ENCODE data around the gene TMEM132C.

TMEM132C gene

DNA sequence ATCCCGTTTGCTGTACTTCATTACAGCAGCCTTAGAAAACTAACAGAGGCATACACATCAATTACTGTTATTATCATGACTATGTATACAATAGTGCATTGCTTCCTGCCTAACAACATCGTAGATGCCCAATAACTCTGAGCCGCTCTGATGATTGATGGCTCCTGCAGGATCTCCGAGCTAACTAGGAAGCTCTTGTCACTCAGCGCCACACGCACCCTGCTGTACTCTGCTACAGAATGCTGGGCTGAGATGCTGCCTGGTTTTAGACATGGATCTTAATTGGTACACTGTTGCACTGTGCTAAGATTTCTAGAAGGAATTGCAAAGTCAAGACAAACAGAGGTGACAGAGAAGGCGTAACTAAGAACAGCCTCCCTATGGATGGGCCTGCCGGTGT lies 387.5 kb downstream of the TMEM132C start:
- no peak overlapping the region for H3K4me3 ChIP-seq (ENCODE audit: low read length)
- no peak overlapping the region for H3K27ac ChIP-seq (ENCODE audit: low read depth, low read length)
- no peaks in the 10 kb centered on the region for H3K36me3 ChIP-seq (ENCODE audit: control insufficient read depth, low read length)
- H3K79me2 ChIP-seq (ENCODE audit: control insufficient read depth, low read length), result no peaks in the 10 kb centered on the region
- H3K4me2 ChIP-seq (ENCODE audit: low read length), result no peak overlapping the region
- H3F3A ChIP-seq (ENCODE audit: control insufficient read depth, insufficient read depth), result no peaks in the 10 kb centered on the region
- H4K20me1 ChIP-seq (ENCODE audit: control insufficient read depth, insufficient read depth, low read depth, low read length), result no peaks in the 10 kb centered on the region
- H3K27me3 ChIP-seq (ENCODE audit: control insufficient read depth, low read length), result no peaks in the 10 kb centered on the region
- H3K4me1 ChIP-seq (ENCODE audit: control insufficient read depth, low read length), result peaks cover 6% of the 10 kb centered on the region
- H3K9me2 ChIP-seq (replicated peaks; ENCODE audit: control insufficient read depth, low read length), result no peaks in the 10 kb centered on the region
- no peaks in the 10 kb centered on the region; the same call in 1 of the 2 replicates for H3K9me3 ChIP-seq (ENCODE audit: control insufficient read depth, insufficient read depth, low read length)
- TF ChIP-seq, protein P1, sequence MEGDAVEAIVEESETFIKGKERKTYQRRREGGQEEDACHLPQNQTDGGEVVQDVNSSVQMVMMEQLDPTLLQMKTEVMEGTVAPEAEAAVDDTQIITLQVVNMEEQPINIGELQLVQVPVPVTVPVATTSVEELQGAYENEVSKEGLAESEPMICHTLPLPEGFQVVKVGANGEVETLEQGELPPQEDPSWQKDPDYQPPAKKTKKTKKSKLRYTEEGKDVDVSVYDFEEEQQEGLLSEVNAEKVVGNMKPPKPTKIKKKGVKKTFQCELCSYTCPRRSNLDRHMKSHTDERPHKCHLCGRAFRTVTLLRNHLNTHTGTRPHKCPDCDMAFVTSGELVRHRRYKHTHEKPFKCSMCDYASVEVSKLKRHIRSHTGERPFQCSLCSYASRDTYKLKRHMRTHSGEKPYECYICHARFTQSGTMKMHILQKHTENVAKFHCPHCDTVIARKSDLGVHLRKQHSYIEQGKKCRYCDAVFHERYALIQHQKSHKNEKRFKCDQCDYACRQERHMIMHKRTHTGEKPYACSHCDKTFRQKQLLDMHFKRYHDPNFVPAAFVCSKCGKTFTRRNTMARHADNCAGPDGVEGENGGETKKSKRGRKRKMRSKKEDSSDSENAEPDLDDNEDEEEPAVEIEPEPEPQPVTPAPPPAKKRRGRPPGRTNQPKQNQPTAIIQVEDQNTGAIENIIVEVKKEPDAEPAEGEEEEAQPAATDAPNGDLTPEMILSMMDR (IDR thresholded peaks at IDR 0.05; ENCODE audit: low read depth, low read length, poor library complexity, severe bottlenecking), result no peak
- TF ChIP-seq EZH2phosphoT487 (IDR thresholded peaks at IDR 0.05; ENCODE audit: borderline replicate concordance, low read length), result no peak

DNA sequence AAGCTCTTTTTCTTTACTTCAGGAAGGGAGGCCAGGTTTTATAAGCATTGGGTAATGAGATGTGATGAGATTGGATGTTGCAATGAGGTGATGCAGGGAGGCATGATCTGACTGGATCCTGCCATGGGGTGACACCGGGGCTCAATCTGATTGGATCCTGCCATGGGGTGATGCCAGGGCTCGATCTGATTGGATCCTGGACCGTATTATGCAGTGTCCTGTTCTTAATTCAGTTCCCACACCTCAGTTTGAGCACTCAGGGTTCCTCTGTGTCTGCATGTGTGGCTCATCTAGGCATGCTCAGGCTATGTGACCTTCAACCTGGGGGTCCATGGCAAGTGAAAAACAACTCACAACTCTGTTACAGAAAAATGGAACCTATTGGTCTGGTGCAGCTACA lies 390.4 kb downstream of the TMEM132C start:
- no peak overlapping the region for H3K27ac ChIP-seq (ENCODE audit: low read depth, low read length)
- no peaks in the 10 kb centered on the region for H3K27me3 ChIP-seq (ENCODE audit: control insufficient read depth, low read length)
- H3F3A ChIP-seq (ENCODE audit: control insufficient read depth, insufficient read depth), result no peaks in the 10 kb centered on the region
- no peaks in the 10 kb centered on the region for H3K36me3 ChIP-seq (ENCODE audit: control insufficient read depth, low read length)
- H3K4me2 ChIP-seq (ENCODE audit: low read length), result no peak overlapping the region
- H3K9me2 ChIP-seq (replicated peaks; ENCODE audit: control insufficient read depth, low read length), result no peaks in the 10 kb centered on the region
- no peak overlapping the region for H3K4me3 ChIP-seq (ENCODE audit: low read length)
- H3K4me1 ChIP-seq (ENCODE audit: control insufficient read depth, low read length), result peaks cover 6% of the 10 kb centered on the region
- no peaks in the 10 kb centered on the region for H4K20me1 ChIP-seq (ENCODE audit: control insufficient read depth, insufficient read depth, low read depth, low read length)
- no peaks in the 10 kb centered on the region; the same call in 1 of the 2 replicates for H3K9me3 ChIP-seq (ENCODE audit: control insufficient read depth, insufficient read depth, low read length)
- TF ChIP-seq, protein P1 (IDR thresholded peaks at IDR 0.05; ENCODE audit: low read depth, low read length, poor library complexity, severe bottlenecking), result no peak
- TF ChIP-seq EZH2phosphoT487 (IDR thresholded peaks at IDR 0.05; ENCODE audit: borderline replicate concordance, low read length), result no peak
- no peaks in the 10 kb centered on the region for H3K79me2 ChIP-seq (ENCODE audit: control insufficient read depth, low read length)

DNA sequence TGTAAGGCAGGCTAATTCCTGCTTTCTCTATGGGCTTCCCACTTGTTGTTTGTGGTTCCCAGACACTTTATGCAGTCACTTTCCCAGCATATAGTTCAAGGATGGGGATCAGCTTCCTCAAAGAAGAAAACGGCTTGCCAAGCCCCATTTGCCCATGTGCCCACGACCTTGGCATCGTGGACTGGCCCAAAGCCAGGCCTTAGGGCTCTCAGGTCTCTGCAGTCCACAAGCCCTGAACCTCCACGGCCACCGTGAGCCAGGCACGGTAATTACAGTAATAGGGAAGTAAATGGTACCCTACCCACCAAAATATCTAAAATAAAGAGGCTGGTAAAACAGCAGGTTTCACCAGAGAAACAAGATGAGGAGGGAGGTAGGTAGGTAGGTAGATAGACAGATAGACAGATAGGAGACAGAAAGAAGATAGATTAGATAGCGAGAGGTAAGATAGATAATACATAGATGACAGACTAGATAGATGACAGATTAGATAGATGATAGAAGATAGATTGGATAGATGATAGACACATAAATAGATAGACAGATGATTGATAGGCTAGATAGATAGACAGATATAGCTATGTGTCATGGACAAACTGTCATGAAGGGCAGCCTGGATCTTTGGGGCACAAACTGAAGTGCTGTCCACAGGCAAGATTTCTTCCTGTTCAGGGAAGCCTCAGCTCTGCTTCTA lies 393.7 kb downstream of the TMEM132C start:
- Histone ChIP-seq H3K9me3 (ENCODE audit: control insufficient read depth, insufficient read depth, low read length) (no peaks in the 10 kb centered on the region; the same call in 1 of the 2 replicates), H3K27me3 (ENCODE audit: control insufficient read depth, low read length) (no peaks in the 10 kb centered on the region), H3F3A (ENCODE audit: control insufficient read depth, insufficient read depth) (no peaks in the 10 kb centered on the region), H3K9me2 (replicated peaks; ENCODE audit: control insufficient read depth, low read length) (no peaks in the 10 kb centered on the region), H3K36me3 (ENCODE audit: control insufficient read depth, low read length) (no peaks in the 10 kb centered on the region), H3K4me1 (ENCODE audit: control insufficient read depth, low read length) (peaks cover 6% of the 10 kb centered on the region), H3K79me2 (ENCODE audit: control insufficient read depth, low read length) (no peaks in the 10 kb centered on the region), H3K4me3 (ENCODE audit: low read length) (no peak overlapping the region), H3K4me2 (ENCODE audit: low read length) (no peak overlapping the region), H3K27ac (ENCODE audit: low read depth, low read length) (no peak overlapping the region), H4K20me1 (ENCODE audit: control insufficient read depth, insufficient read depth, low read depth, low read length) (no peaks in the 10 kb centered on the region)
- no peak for TF ChIP-seq EZH2phosphoT487 (IDR thresholded peaks at IDR 0.05; ENCODE audit: borderline replicate concordance, low read length)

DNA sequence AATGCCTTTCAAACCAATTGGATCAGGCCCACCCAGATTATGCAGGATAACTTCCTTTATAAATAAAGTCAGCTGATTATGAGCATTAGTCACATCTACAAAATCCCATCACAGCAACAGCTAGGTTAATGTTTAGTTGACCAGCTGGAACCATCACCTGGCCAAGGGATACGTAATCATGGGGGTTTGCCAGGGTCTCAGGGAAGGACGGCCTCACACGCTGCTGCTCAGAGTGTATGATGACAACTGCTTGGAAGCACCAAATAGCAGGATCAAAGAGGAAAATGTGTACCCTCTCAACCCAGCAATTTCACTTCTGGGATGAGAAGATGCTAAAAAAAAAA lies 394.2 kb downstream of the TMEM132C start:
- Histone ChIP-seq H3K4me1 (ENCODE audit: control insufficient read depth, low read length) (peaks cover 6% of the 10 kb centered on the region), H3K27ac (ENCODE audit: low read depth, low read length) (no peak overlapping the region), H3K9me2 (replicated peaks; ENCODE audit: control insufficient read depth, low read length) (no peaks in the 10 kb centered on the region), H3F3A (ENCODE audit: control insufficient read depth, insufficient read depth) (no peaks in the 10 kb centered on the region), H3K27me3 (ENCODE audit: control insufficient read depth, low read length) (no peaks in the 10 kb centered on the region), H3K9me3 (ENCODE audit: control insufficient read depth, insufficient read depth, low read length) (no peaks in the 10 kb centered on the region; the same call in 1 of the 2 replicates), H3K4me3 (ENCODE audit: low read length) (no peak overlapping the region), H3K4me2 (ENCODE audit: low read length) (no peak overlapping the region), H3K36me3 (ENCODE audit: control insufficient read depth, low read length) (no peaks in the 10 kb centered on the region), H3K79me2 (ENCODE audit: control insufficient read depth, low read length) (no peaks in the 10 kb centered on the region), H4K20me1 (ENCODE audit: control insufficient read depth, insufficient read depth, low read depth, low read length) (no peaks in the 10 kb centered on the region)
- TF ChIP-seq, protein P1 (IDR thresholded peaks at IDR 0.05; ENCODE audit: low read depth, low read length, poor library complexity, severe bottlenecking), result no peak
- TF ChIP-seq EZH2phosphoT487 (IDR thresholded peaks at IDR 0.05; ENCODE audit: borderline replicate concordance, low read length), result no peak

All from DOHH2 (cell line).